Astrocyte (in vitro differentiated cells and primary cell): ENCODE data around the gene STRA8.

Source experiments
- CTCF ChIP-seq: IDR thresholded peaks from 2 replicates; pipeline ENCODE4 v1.5.1; 2011; ENCODE audit warnings: low read depth, mild to moderate bottlenecking, inconsistent platforms, low read length, moderate library complexity; ENCODE audit not compliant: insufficient read depth
- EZH2 ChIP-seq: IDR thresholded peaks from 2 replicates; pipeline ENCODE4 v1.6.1; 2012; ENCODE audit warnings: mild to moderate bottlenecking, low read length, inconsistent platforms; ENCODE audit not compliant: insufficient read depth

GRCh38 chr7:135239263-135239662 lies 5.6 kb downstream of the STRA8 start:
- TF ChIP-seq EZH2 (no peak), CTCF (no peak)
